K562 (cell line): ENCODE measurements around the gene TRIP10. TPM values are rescaled to one million over a fixed set of nuclear protein-coding genes. Genes with fewer than 3 reads are reported as not detected.

Experiments used
- ATAC-seq: fragments of 200-7000 bp; cut with Tn5 transposase; 3 replicates; pipeline ENCODE4 v1.9.1; 2020; ENCODE audit warnings: moderate library complexity
- BruUV-seq: library from RNA; stranded (reverse); fragments of 400-500 nt; replicated peaks from 2 replicates; lab custom pipeline; 2021; lab: Mats Ljungman, UMichigan
- CTCF ChIA-PET: fragments of 300-600 bp; formaldehyde crosslinking; extraction: SDS; loops from one replicate; lab custom pipeline; 2021; ENCODE audit warnings: low intra/inter-chr PET ratio; lab: Yijun Ruan, JAX
- POLR2A ChIA-PET: fragments of 300-600, 350-650 bp; sonication (Branson Sonifier 250); formaldehyde crosslinking; extraction: SDS; loops from one replicate; lab custom pipeline; 2021; ENCODE audit warnings: antibody characterized with exemption, inconsistent platforms; lab: Yijun Ruan, JAX
- DNase-seq, 4 experiments: peaks; one replicate each; pipeline versions ENCODE4 v3.0.0 to v3.0.0-alpha.2; 2011 to 2018; ENCODE audit warnings: low spot score in 3 of 4, mixed read lengths in 3 of 4; ENCODE audit errors: extremely low read depth in 1 of 4
- FAIRE-seq: peaks from 2 replicates; lab custom pipeline; 2011; peaks lifted over from hg19 to GRCh38; lab: Jason Lieb, UNC
- H2AFZ ChIP-seq: 2 replicates; pipeline ENCODE4 v1.6.0; 2011; ENCODE audit warnings: low read depth, low read length, control low read depth, inconsistent platforms
- H3K27ac ChIP-seq: fragments of 200-600 bp; 3 replicates; pipeline ENCODE4 v1.8.0; 2011; ENCODE audit warnings: low read depth, mild to moderate bottlenecking, control low read depth, inconsistent platforms, low read length, moderate library complexity, mixed read lengths; ENCODE audit errors: extremely low read depth
- H3K27me3 ChIP-seq, 2 experiments: fragments of 300-600 bp in 1 of 2; 2 replicates in 1 of 2; 3 replicates in 1 of 2; pipeline versions ENCODE4 v1.6.0 to v1.8.0; 2011; ENCODE audit warnings: inconsistent platforms in 2 of 2, low read length in 2 of 2, mild to moderate bottlenecking in 1 of 2, mixed read lengths in 1 of 2, moderate library complexity in 1 of 2; ENCODE audit not compliant: control insufficient read depth in 2 of 2, insufficient read depth in 2 of 2
- H3K36me3 ChIP-seq: fragments of 300-600 bp; 3 replicates; pipeline ENCODE4 v1.8.0; 2011; ENCODE audit warnings: mild to moderate bottlenecking, low read length, inconsistent platforms; ENCODE audit not compliant: control insufficient read depth, insufficient read depth
- H3K4me1 ChIP-seq, 2 experiments: fragments of 200-600 bp in 1 of 2; replicated peaks in 1 of 2; 2 replicates in 1 of 2; 3 replicates in 1 of 2; pipeline versions ENCODE4 v1.5.1 to v1.8.0; 2011; ENCODE audit warnings: inconsistent platforms in 2 of 2, low read length in 2 of 2, mild to moderate bottlenecking in 1 of 2, mixed read lengths in 1 of 2, moderate library complexity in 1 of 2; ENCODE audit not compliant: control insufficient read depth in 2 of 2, insufficient read depth in 2 of 2
- H3K4me2 ChIP-seq: 2 replicates; pipeline ENCODE4 v1.6.1; 2011; ENCODE audit warnings: low read length, control low read depth, inconsistent platforms, mixed read lengths; ENCODE audit not compliant: insufficient read depth
- H3K4me3 ChIP-seq: fragments of 200-600 bp; sonication (generic), shearing (Covaris generic); 2 replicates; pipeline ENCODE4 v1.5.1; 2016; ENCODE audit warnings: control low read depth, inconsistent platforms
- H3K79me2 ChIP-seq: fragments of 200-600 bp; 3 replicates; pipeline ENCODE4 v1.8.0; 2011; ENCODE audit warnings: low read length, inconsistent platforms; ENCODE audit not compliant: control insufficient read depth, insufficient read depth
- H3K9ac ChIP-seq, 2 experiments: 2 replicates each; pipeline versions ENCODE4 v1.6.0 to v1.6.1; 2011; ENCODE audit warnings: low read depth in 2 of 2, low read length in 2 of 2, control low read depth in 1 of 2, inconsistent platforms in 1 of 2, mild to moderate bottlenecking in 1 of 2, mixed read lengths in 1 of 2; ENCODE audit not compliant: insufficient read depth in 1 of 2
- H3K9me1 ChIP-seq: one replicate; pipeline ENCODE4 v1.6.0; 2011; ENCODE audit warnings: inconsistent platforms, mild to moderate bottlenecking, low read length, moderate library complexity; ENCODE audit not compliant: control insufficient read depth, insufficient read depth
- H3K9me3 ChIP-seq: replicated peaks from 2 replicates; pipeline ENCODE4 v1.5.1; 2011; ENCODE audit warnings: low read depth, low read length, inconsistent platforms; ENCODE audit not compliant: control insufficient read depth, insufficient read depth
- H4K20me1 ChIP-seq: replicated peaks from 2 replicates; pipeline ENCODE4 v1.6.1; 2011; ENCODE audit warnings: low read length, inconsistent platforms, mixed read lengths; ENCODE audit not compliant: control insufficient read depth, insufficient read depth
- ATF6 ChIP-seq: sonication (generic); formaldehyde crosslinking; IDR thresholded peaks from 2 replicates; pipeline ENCODE4 v1.4.0; 2020; ENCODE audit warnings: mild to moderate bottlenecking, missing genetic modification reagents
- BCOR ChIP-seq: fragments of 450-650 bp; IDR thresholded peaks from 2 replicates; pipeline ENCODE4 v1.6.1; 2016
- KDM1A ChIP-seq, 2 experiments: fragments of 450-650 bp; IDR thresholded peaks; 2 replicates each; pipeline ENCODE4 v1.6.1; 2016; ENCODE audit warnings: mild to moderate bottlenecking in 2 of 2
- LEF1 ChIP-seq: fragments of 450-650 bp; IDR thresholded peaks from 2 replicates; pipeline ENCODE4 v1.6.1; 2016; ENCODE audit warnings: mild to moderate bottlenecking
- RUNX1 ChIP-seq: sonication (generic); IDR thresholded peaks from 2 replicates; pipeline ENCODE4 v1.6.1; 2016; ENCODE audit warnings: antibody characterized with exemption, low read depth
- SP1 ChIP-seq: sonication (generic); formaldehyde crosslinking; IDR thresholded peaks from 2 replicates; pipeline ENCODE4 v1.8.1; 2022; ENCODE audit warnings: mild to moderate bottlenecking, missing genetic modification reagents
- SRSF9 ChIP-seq: fragments of 200-400 bp; formaldehyde crosslinking; IDR thresholded peaks from 2 replicates; pipeline ENCODE4 v1.6.1; 2017; ENCODE audit warnings: low read depth, low read length, borderline replicate concordance
- TCFL5 ChIP-seq: fragments of 250-450 bp; sonication (Bioruptor Pico); conservative IDR thresholded peaks from 2 replicates; pipeline ENCODE4 v1.6.1; 2021; ENCODE audit warnings: mild to moderate bottlenecking, moderate library complexity, matching md5 sums
- TGIF2 ChIP-seq: sonication (generic); formaldehyde crosslinking; IDR thresholded peaks from 2 replicates; pipeline ENCODE4 v1.8.1; 2022; ENCODE audit warnings: mild to moderate bottlenecking, missing genetic modification reagents, moderate library complexity
- ZBED1 ChIP-seq: IDR thresholded peaks from 2 replicates; pipeline ENCODE4 v1.6.1; 2014
- ZNF224 ChIP-seq: sonication (generic); formaldehyde crosslinking; IDR thresholded peaks from 2 replicates; pipeline ENCODE4 v1.8.0; 2022; ENCODE audit warnings: mild to moderate bottlenecking, missing genetic modification reagents
- ZNF551 ChIP-seq: fragments of 250-450 bp; sonication (Bioruptor Pico); IDR thresholded peaks from 2 replicates; pipeline ENCODE4 v1.5.0; 2021; ENCODE audit warnings: mild to moderate bottlenecking, moderate library complexity
- ZNF77 ChIP-seq: fragments of 250-450 bp; sonication (Bioruptor Pico); IDR thresholded peaks from 2 replicates; pipeline ENCODE4 v1.5.0; 2020
- WGBS: fragments of 100-300 bp; shearing (Covaris generic); methylation state at CpG from one replicate; pipeline ENCODE4 v1.1.6; 2016; ENCODE audit warnings: low coverage, mixed read lengths; ENCODE audit not compliant: insufficient coverage; ENCODE audit errors: missing lambda C conversion rate; 5-methylcytosine and 5-hydroxymethylcytosine counted together
- in situ Hi-C: fragments of 300-500 bp; cut with MboI; formaldehyde crosslinking; loops from 4 replicates; pipeline ENCODE4 v1.15.0; 2018; ENCODE audit warnings: inconsistent platforms, mixed read lengths
- intact Hi-C: fragments of 100-400 bp; cut with micrococcal nuclease; formaldehyde crosslinking; loops from 2 replicates; pipeline ENCODE4 v1.14.2; 2022
- polyA plus RNA-seq, 8 experiments: library from polyadenylated mRNA; depleted of rRNA in 4 of 8; stranded (reverse) in 5 of 8; unstranded in 3 of 8; fragments of >200 nt; fragmentation: Nextera tagmentation in 2 of 8; fragmentation: Illumina TruSeq in 1 of 8; extraction: Ambion mirVana in 2 of 8; extraction: Trizol in 1 of 8; gene quantifications; 2 replicates each; pipeline versions ENCODE4 v1.2.1 to v1.2.3, GENCODE V29; 2011 to 2014; ENCODE audit warnings: inconsistent platforms in 1 of 8, missing spikeins in 1 of 8
- total RNA-seq, 7 experiments: library from RNA; depleted of rRNA in 6 of 7; stranded (reverse); fragments of >200 nt in 6 of 7; fragmentation: Illumina TruSeq in 2 of 7; extraction: Trizol in 2 of 7; gene quantifications; 2 replicates each; pipeline versions ENCODE4 v1.2.1 to v1.2.3, GENCODE V29; 2011 to 2021; ENCODE audit warnings: low replicate concordance in 1 of 7
- TF ChIP-seq, protein P1 (sequence below): fragments of 450-650 bp; IDR thresholded peaks from 2 replicates; pipeline ENCODE4 v1.6.1; 2016; ENCODE audit warnings: low read depth, mild to moderate bottlenecking, moderate library complexity

The TRIP10 gene
- total and polyA plus RNA-seq, 9 of the 15 experiments (the other 6 are each of a cell fraction or from before 2014, with no cell fraction given): 1.2 to 66.8 (median 36.1) TPM

DNA sequence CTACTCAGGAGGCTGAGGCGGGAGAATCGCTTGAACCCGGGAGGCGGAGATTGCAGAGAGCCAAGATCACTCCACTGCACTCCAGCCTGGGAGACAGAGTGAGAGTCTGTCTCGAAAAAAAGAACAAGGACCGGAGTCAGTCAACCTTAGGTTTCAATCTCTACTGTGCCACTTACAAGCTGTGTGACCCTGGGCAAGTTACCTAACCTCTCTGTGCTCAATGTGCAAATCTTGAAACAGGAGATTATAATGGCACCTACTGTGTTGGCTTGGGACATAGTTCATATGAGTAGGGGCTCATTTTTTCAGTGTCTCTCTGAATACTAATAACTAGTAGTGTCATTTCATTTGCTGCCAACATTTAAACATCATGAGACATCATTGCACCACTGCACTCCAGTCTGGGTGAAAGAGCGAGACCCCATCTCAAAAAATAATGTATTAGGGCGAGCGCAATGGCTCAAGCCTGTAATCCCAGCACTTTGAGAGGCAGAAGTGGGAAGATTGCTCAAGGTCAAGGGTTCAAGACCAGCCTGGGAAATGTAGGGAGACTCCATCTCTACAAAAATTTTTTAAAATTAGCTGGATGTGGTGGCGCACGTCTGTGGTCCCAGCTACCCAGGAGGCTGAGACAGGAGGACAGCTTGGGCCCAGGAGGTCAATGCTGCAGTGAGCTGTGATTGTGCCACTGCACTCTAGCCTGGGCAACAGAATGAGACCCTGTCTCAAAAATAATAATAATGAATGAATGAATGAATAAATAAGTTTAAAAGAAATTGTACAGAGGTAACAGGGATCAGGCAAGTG, 24.5 kb upstream of the TRIP10 start (continued):
- TF ChIP-seq TCFL5: no peak
- peak; percentile 54 to 71; a peak in 3 of 4 replicates for TF ChIP-seq KDM1A (IDR thresholded peaks at IDR 0.05)
- no peak for TF ChIP-seq SP1 (CRISPR knock-in tag)
- no peak for TF ChIP-seq ZNF77 (CRISPR knock-in tag)
- TF ChIP-seq TGIF2 (CRISPR knock-in tag): no peak
- TF ChIP-seq BCOR: peak; percentile 91
- no peak for TF ChIP-seq RUNX1

DNA sequence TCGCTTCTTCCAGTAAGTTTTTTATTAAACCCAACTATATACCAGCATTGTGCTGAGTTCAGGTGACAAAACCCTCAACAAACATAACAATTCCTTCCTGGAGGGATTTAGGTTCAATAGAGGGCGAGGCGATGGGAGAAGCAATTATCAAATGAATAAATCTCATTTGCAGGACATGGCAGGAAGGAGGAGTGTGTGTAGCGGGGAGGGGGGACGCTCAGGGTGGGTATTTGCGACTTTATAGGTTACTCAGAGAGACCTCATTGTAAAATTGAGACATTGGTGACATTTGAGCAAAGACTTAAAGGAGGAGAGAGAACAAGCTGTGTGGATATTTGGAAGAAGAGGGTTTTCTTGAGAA, 22.9 kb upstream of the TRIP10 start:
- DNase-seq (no peak), FAIRE-seq (no peak), ATAC-seq (no peak)
- no peak overlapping the region for H3K9ac ChIP-seq
- 32% methylated on average over 6 of the region's 6 CpGs for WGBS
- H3K79me2 ChIP-seq: no peaks in the 10 kb centered on the region
- H3K4me3 ChIP-seq: no peak overlapping the region
- POLR2A ChIA-PET: no interaction called here
- H3K9me1 ChIP-seq: no peaks in the 10 kb centered on the region
- 0 out of 2 replicates have a peak, but pooled peaks cover 2% of the 10 kb centered on the region for H4K20me1 ChIP-seq
- CTCF ChIA-PET: interaction anchor here (0.7 to 1.8 kb wide), 2 partner anchors 84 to 913 kb away, joined by 3 to 6 read pairs; no protein-coding TSS in a partner anchor
- H2AFZ ChIP-seq: no peak overlapping the region
- in situ Hi-C loops (no loop called here), intact Hi-C loops (no loop called here)
- H3K27me3 ChIP-seq: peaks cover 0 to 11% of the 10 kb centered on the region in 2 experiments; a peak in 2 of 5 replicates
- H3K4me1 ChIP-seq: peaks cover 30 to 38% of the 10 kb centered on the region in 2 experiments
- H3K9me3 ChIP-seq: no peaks in the 10 kb centered on the region
- H3K4me2 ChIP-seq: no peak overlapping the region
- no peaks in the 10 kb centered on the region for H3K36me3 ChIP-seq
- BruUV-seq: no TSS peak
- H3K27ac ChIP-seq: no peak overlapping the region
- TF ChIP-seq LEF1 (no peak), ZNF551 (CRISPR knock-in tag) (no peak), ZNF224 (CRISPR knock-in tag) (no peak), SRSF9 (no peak), ATF6 (CRISPR knock-in tag) (no peak), ZBED1 (no peak)
- TF ChIP-seq, protein P1, sequence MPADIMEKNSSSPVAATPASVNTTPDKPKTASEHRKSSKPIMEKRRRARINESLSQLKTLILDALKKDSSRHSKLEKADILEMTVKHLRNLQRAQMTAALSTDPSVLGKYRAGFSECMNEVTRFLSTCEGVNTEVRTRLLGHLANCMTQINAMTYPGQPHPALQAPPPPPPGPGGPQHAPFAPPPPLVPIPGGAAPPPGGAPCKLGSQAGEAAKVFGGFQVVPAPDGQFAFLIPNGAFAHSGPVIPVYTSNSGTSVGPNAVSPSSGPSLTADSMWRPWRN: no peak
